Liver (tissue), 9 donors: Measurements from ENCODE around the gene PPP2R3A. TPM values are rescaled to one million over a fixed set of nuclear protein-coding genes. Genes with fewer than 3 reads are reported as not detected.

Experiments
- DNase-seq: peaks from one replicate; pipeline ENCODE4 v3.0.0-alpha.2; 2017; ENCODE audit warnings: low spot score
- H3K27ac ChIP-seq, 2 donors: one replicate each; pipeline ENCODE4 v1.7.0; 2013; ENCODE audit warnings: inconsistent platforms in 2 of 2, low read length in 2 of 2, control low read depth in 1 of 2, low read depth in 1 of 2, mild to moderate bottlenecking in 1 of 2
- H3K27me3 ChIP-seq, 4 donors: one replicate each; pipeline versions ENCODE4 v1.6.1 to v1.7.0; 2013; ENCODE audit warnings: low read length in 3 of 4, inconsistent platforms in 1 of 4, mild to moderate bottlenecking in 1 of 4, moderate library complexity in 1 of 4; ENCODE audit not compliant: control insufficient read depth in 4 of 4, insufficient read depth in 4 of 4
- H3K36me3 ChIP-seq, 4 donors: one replicate each; pipeline versions ENCODE4 v1.6.1 to v1.7.0; 2013; ENCODE audit warnings: low read length in 3 of 4, mild to moderate bottlenecking in 3 of 4, low read depth in 1 of 4, moderate library complexity in 1 of 4; ENCODE audit not compliant: control insufficient read depth in 4 of 4, insufficient read depth in 3 of 4
- H3K4me1 ChIP-seq, 4 donors: one replicate each; pipeline versions ENCODE4 v1.6.1 to v1.7.0; 2013; ENCODE audit warnings: low read length in 3 of 4, mild to moderate bottlenecking in 3 of 4, moderate library complexity in 1 of 4; ENCODE audit not compliant: control insufficient read depth in 4 of 4, insufficient read depth in 4 of 4
- H3K4me3 ChIP-seq, 3 donors: one replicate each; pipeline versions ENCODE4 v1.6.1 to v1.7.0; 2013; ENCODE audit warnings: low read length in 3 of 3, control low read depth in 1 of 3, low read depth in 1 of 3, mild to moderate bottlenecking in 1 of 3
- H3K9ac ChIP-seq, 2 donors: one replicate each; pipeline ENCODE4 v1.7.0; 2013; ENCODE audit warnings: low read length in 2 of 2, mild to moderate bottlenecking in 2 of 2, moderate library complexity in 2 of 2, control low read depth in 1 of 2, low read depth in 1 of 2
- H3K9me3 ChIP-seq, 4 donors: one replicate each; pipeline versions ENCODE4 v1.6.1 to v1.7.0; 2013; ENCODE audit warnings: low read length in 3 of 4; ENCODE audit not compliant: control insufficient read depth in 4 of 4
- CTCF ChIP-seq: fragments of 150-350 bp; IDR thresholded peaks from 2 replicates; pipeline ENCODE4 v1.5.1; 2017; ENCODE audit warnings: improper control_type of control experiment, low read depth, low read length; ENCODE audit not compliant: missing input control
- EGR1 ChIP-seq, 2 donors: IDR thresholded peaks; 2 replicates each; pipeline ENCODE4 v1.6.1; 2016 to 2018; ENCODE audit warnings: antibody characterized with exemption in 2 of 2, low read depth in 2 of 2
- FOXA2 ChIP-seq: IDR thresholded peaks from 2 replicates; pipeline ENCODE4 v1.6.1; 2016; ENCODE audit warnings: antibody characterized with exemption
- GABPA ChIP-seq, 2 donors: IDR thresholded peaks in 1 of 2; conservative IDR thresholded peaks in 1 of 2; 2 replicates each; pipeline ENCODE4 v1.6.1; 2016; ENCODE audit warnings: antibody characterized with exemption in 2 of 2, mild to moderate bottlenecking in 1 of 2, moderate library complexity in 1 of 2
- HNF4G ChIP-seq: IDR thresholded peaks from 2 replicates; pipeline ENCODE4 v1.6.1; 2016; ENCODE audit warnings: antibody characterized with exemption
- JUND ChIP-seq, 2 donors: IDR thresholded peaks; 2 replicates each; pipeline ENCODE4 v1.6.1; 2016; ENCODE audit warnings: antibody characterized with exemption in 2 of 2
- MAX ChIP-seq: IDR thresholded peaks from 2 replicates; pipeline ENCODE4 v1.6.1; 2016; ENCODE audit warnings: antibody characterized with exemption
- NR2F2 ChIP-seq: IDR thresholded peaks from 2 replicates; pipeline ENCODE4 v1.6.1; 2016; ENCODE audit warnings: antibody characterized with exemption
- RAD21 ChIP-seq, 2 donors: IDR thresholded peaks; 2 replicates each; pipeline ENCODE4 v1.6.1; 2016; ENCODE audit warnings: antibody characterized with exemption in 2 of 2, mild to moderate bottlenecking in 2 of 2
- RXRA ChIP-seq, 2 donors: IDR thresholded peaks; 2 replicates each; pipeline ENCODE4 v1.6.1; 2017 to 2018; ENCODE audit warnings: antibody characterized with exemption in 2 of 2, mild to moderate bottlenecking in 1 of 2
- SP1 ChIP-seq: IDR thresholded peaks from 2 replicates; pipeline ENCODE4 v1.6.1; 2018; ENCODE audit warnings: antibody characterized with exemption, mild to moderate bottlenecking
- TAF1 ChIP-seq: conservative IDR thresholded peaks from 2 replicates; pipeline ENCODE4 v1.6.1; 2016; ENCODE audit warnings: antibody characterized with exemption, mild to moderate bottlenecking
- YY1 ChIP-seq: IDR thresholded peaks from 2 replicates; pipeline ENCODE4 v1.6.1; 2016; ENCODE audit warnings: antibody characterized with exemption, mild to moderate bottlenecking
- WGBS: extraction: QIAGEN DNeasy Blood & Tissue Kit; methylation state at CpG from one replicate; pipeline ENCODE4 v1.1.7; 2013; 5-methylcytosine and 5-hydroxymethylcytosine counted together
- polyA plus RNA-seq, 2 donors: library from polyadenylated mRNA; stranded (reverse) in 1 of 2; unstranded in 1 of 2; fragments of 200-250 nt in 1 of 2; fragments of >200 nt in 1 of 2; fragmentation: Nextera tagmentation in 1 of 2; extraction: Ambion mirVana in 1 of 2; gene quantifications; one replicate each; pipeline versions ENCODE4 v1.2.1 to v1.2.3, GENCODE V29; 2013 to 2015
- total RNA-seq, 2 donors: library from RNA; depleted of rRNA; stranded (reverse); fragments of >200 nt; gene quantifications; one replicate each; pipeline ENCODE4 v1.2.3, GENCODE V29; 2014
- TF ChIP-seq, protein P1 (sequence below): IDR thresholded peaks from 2 replicates; pipeline ENCODE4 v1.6.1; 2016; ENCODE audit warnings: antibody characterized with exemption
- TF ChIP-seq, protein P2 (sequence below): IDR thresholded peaks from 2 replicates; pipeline ENCODE4 v1.6.1; 2016; ENCODE audit warnings: antibody characterized with exemption, mild to moderate bottlenecking
- donor health status: healthy.
- donor health status: healthy.
- donor health status: healthy.
- donor health status: healthy.
- donor health status: healthy.

PPP2R3A gene
- total and polyA plus RNA-seq, 4 donors, result 0.54 to 3.3 (median 1.6) TPM

DNA sequence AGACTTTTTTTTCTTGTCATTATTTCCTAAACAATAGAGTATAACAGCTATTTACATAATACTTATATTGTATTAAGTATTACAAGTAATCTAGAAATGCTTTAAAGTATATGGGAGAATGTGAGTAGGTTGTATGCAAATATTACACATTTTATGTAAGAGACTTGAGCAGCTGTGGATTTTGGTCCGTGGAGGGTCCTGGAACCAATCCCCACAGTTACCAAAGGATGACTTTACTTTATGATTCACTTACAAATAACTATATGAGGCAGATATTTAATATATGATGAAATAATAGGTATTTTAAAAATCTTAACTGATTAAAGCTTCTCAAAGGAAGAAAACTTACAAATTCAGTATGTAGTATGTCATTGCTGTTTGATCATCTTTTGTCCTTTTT is 56.3 kb downstream of the PPP2R3A start:
- no peaks in the 10 kb centered on the region for H3K9me3 ChIP-seq
- DNase-seq, result no peak
- H3K4me1 ChIP-seq, result no peaks in the 10 kb centered on the region
- no peak overlapping the region for H3K27ac ChIP-seq
- WGBS, result 90% methylated on average over 1 of the region's 1 CpG
- no peak for TF ChIP-seq NR2F2
- no peak for TF ChIP-seq FOXA2
- no peak overlapping the region for H3K9ac ChIP-seq
- H3K27me3 ChIP-seq, result no peaks in the 10 kb centered on the region
- no peaks in the 10 kb centered on the region for H3K36me3 ChIP-seq
- H3K4me3 ChIP-seq, result no peak overlapping the region

DNA sequence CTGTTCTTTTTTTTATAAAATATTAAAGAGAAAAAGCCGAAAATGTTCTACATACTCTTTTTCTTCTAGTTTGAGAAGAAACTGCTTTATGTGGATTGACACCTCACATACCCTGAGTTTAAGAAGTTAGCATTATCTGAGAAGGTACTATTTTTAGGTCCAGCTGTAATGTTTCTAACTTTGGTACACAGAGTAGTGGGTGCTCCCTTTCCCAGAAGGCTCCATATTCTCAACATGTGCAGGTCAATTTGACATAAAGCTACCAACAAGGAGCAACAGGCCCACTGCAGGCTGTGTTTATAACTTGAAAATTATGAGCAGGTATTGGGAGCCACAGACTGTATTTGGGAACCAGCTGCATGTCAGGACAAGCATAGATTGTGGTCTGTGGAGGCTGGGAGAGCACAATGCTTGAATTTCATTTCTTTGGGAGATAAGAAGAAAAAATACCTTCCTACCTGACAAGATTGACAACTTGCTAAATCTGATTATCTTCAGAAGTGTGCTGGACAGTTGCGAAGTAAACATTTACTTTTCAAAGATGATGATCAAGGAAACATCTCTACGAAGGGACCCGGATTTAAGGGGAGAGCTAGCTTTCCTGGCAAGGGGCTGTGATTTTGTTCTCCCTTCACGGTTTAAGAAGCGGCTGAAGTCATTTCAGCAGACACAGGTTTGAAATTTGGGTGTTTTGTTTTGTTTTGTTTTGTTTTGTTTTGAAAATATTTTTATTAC is 57.2 kb downstream of the PPP2R3A start:
- Histone ChIP-seq H3K4me3 (no peak overlapping the region), H3K36me3 (no peaks in the 10 kb centered on the region), H3K27me3 (no peaks in the 10 kb centered on the region), H3K4me1 (no peaks in the 10 kb centered on the region), H3K9ac (no peak overlapping the region), H3K27ac (no peak overlapping the region), H3K9me3 (no peaks in the 10 kb centered on the region)
- no peak for DNase-seq
- WGBS, result 94% methylated on average over 6 of the region's 6 CpGs
- TF ChIP-seq MAX, result no peak
- no peak for TF ChIP-seq RAD21 (IDR thresholded peaks at IDR 0.05)

DNA sequence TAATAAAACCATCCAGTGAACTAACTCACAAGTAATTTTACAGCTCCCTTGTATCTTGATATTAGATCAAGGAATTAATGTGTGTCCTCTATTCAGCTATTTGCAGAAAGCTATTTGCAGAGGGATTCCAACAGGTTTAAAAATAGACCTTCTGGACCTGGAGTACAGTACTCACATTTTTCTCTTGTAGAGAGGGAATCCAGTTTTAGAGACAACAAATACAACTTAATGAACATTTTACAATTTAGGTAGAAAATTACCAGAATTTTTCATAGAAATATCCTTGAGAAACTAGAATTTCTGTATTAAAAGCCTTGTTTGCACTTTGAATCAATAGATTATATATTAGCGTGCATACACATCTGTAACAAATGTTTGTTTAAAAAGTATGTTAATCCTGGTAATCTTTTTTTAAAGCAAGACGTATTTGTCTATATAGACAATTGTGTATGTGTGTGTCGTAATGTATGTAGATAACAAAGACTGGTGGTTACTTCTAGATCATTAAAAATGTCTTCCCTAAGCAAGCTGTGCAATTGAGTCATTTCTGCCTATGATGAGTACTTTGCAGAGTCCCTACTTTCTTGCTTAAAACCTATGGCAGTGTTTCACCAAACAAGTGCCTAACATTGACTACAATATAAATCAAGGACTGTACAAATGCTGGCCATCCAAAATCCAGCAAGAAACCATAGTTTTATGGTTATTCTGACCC is 57.9 kb downstream of the PPP2R3A start:
- Histone ChIP-seq H3K9ac (no peak overlapping the region), H3K27me3 (no peaks in the 10 kb centered on the region), H3K9me3 (no peaks in the 10 kb centered on the region), H3K36me3 (no peaks in the 10 kb centered on the region), H3K27ac (no peak overlapping the region), H3K4me1 (no peaks in the 10 kb centered on the region), H3K4me3 (no peak overlapping the region)
- TF ChIP-seq FOXA2 (no peak), CTCF (no peak)
- WGBS, result 96% methylated on average over 3 of the region's 3 CpGs
- DNase-seq, result no peak

- 94% methylated on average over 3 of the region's 3 CpGs for WGBS
- H3K4me3 ChIP-seq, result no peak overlapping the region
- no peak for DNase-seq
- no peaks in the 10 kb centered on the region for H3K9me3 ChIP-seq
- no peaks in the 10 kb centered on the region for H3K27me3 ChIP-seq
- no peaks in the 10 kb centered on the region for H3K4me1 ChIP-seq
- no peaks in the 10 kb centered on the region for H3K36me3 ChIP-seq
- no peak overlapping the region for H3K9ac ChIP-seq
- no peak overlapping the region for H3K27ac ChIP-seq
- TF ChIP-seq NR2F2, result no peak
- no peak for TF ChIP-seq RXRA (IDR thresholded peaks at IDR 0.05)
- no peak for TF ChIP-seq HNF4G
- TF ChIP-seq, protein P1, sequence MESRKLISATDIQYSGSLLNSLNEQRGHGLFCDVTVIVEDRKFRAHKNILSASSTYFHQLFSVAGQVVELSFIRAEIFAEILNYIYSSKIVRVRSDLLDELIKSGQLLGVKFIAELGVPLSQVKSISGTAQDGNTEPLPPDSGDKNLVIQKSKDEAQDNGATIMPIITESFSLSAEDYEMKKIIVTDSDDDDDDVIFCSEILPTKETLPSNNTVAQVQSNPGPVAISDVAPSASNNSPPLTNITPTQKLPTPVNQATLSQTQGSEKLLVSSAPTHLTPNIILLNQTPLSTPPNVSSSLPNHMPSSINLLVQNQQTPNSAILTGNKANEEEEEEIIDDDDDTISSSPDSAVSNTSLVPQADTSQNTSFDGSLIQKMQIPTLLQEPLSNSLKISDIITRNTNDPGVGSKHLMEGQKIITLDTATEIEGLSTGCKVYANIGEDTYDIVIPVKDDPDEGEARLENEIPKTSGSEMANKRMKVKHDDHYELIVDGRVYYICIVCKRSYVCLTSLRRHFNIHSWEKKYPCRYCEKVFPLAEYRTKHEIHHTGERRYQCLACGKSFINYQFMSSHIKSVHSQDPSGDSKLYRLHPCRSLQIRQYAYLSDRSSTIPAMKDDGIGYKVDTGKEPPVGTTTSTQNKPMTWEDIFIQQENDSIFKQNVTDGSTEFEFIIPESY, result no peak
- TF ChIP-seq MAX, result no peak
- TF ChIP-seq YY1, result no peak
- no peak for TF ChIP-seq GABPA (IDR thresholded peaks at IDR 0.05 in 1 of 2, conservative IDR thresholded peaks at IDR 0.05 in 1 of 2)
- TF ChIP-seq JUND (IDR thresholded peaks at IDR 0.05), result no peak
- no peak for TF ChIP-seq EGR1 (IDR thresholded peaks at IDR 0.05; ENCODE audit: low read depth in 2 of 2)
- TF ChIP-seq SP1, result no peak
- TF ChIP-seq, protein P2, sequence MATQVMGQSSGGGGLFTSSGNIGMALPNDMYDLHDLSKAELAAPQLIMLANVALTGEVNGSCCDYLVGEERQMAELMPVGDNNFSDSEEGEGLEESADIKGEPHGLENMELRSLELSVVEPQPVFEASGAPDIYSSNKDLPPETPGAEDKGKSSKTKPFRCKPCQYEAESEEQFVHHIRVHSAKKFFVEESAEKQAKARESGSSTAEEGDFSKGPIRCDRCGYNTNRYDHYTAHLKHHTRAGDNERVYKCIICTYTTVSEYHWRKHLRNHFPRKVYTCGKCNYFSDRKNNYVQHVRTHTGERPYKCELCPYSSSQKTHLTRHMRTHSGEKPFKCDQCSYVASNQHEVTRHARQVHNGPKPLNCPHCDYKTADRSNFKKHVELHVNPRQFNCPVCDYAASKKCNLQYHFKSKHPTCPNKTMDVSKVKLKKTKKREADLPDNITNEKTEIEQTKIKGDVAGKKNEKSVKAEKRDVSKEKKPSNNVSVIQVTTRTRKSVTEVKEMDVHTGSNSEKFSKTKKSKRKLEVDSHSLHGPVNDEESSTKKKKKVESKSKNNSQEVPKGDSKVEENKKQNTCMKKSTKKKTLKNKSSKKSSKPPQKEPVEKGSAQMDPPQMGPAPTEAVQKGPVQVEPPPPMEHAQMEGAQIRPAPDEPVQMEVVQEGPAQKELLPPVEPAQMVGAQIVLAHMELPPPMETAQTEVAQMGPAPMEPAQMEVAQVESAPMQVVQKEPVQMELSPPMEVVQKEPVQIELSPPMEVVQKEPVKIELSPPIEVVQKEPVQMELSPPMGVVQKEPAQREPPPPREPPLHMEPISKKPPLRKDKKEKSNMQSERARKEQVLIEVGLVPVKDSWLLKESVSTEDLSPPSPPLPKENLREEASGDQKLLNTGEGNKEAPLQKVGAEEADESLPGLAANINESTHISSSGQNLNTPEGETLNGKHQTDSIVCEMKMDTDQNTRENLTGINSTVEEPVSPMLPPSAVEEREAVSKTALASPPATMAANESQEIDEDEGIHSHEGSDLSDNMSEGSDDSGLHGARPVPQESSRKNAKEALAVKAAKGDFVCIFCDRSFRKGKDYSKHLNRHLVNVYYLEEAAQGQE, result no peak
- TF ChIP-seq TAF1, result no peak
Measured at GRCh38 chr3:136036306-136036705, 70.8 kb downstream of the PPP2R3A start.
